Stimulated activated CD4-positive, alpha-beta T cell treated with anti-CD3 and anti-CD28 coated beads, Interleukin-4, amount 100 ng/mL, for 48 hours (primary cell): ENCODE results near the gene FIG4.
"Not testable (repeated sequence)": the region's sequence is repeated elsewhere in the genome, so short reads cannot be mapped to it uniquely, and the experiment has no call there.

ENCODE experiments used
- DNase-seq, 2 donors: peaks; one replicate each; pipeline ENCODE4 v3.0.0-alpha.2; 2020; ENCODE audit warnings: low read depth in 2 of 2

FIG4 gene

GRCh38 chr6:109794201-109794923 is 103.3 kb downstream of the FIG4 start:
- DNase-seq, result no peak

DNA sequence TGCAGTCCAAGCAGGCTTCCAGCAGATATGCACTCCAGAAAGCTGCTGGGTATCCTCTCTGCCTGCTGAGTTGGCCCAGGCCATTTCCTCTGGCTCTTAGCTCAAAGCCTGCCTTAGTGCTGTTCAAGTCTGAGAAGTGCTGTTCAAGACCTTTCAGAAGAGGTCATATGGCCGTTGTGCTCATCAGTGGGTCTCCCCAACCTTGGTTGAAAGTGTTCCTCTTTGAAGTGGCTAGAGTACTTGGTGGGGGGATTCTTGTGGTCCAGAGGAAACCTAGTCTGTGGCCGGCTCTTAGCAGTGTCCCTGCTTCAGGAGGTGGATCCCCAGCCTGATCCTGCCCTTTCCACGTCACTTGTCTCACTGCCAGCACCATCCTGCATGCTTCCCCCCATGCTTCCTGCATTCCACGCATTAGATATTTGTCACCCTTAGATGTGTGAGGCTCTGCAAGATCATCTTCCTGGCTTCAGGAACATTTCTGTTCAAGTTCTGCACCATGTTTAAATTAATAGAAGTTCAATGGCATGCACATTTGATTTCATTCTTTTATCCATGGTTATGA is 105.0 kb downstream of the FIG4 start:
- DNase-seq, result no peak

- no peak for DNase-seq
These were observed 108.0 kb downstream of the FIG4 start for GRCh38 chr6:109799129-109799528.

- no peak for DNase-seq
These were observed 108.6 kb downstream of the FIG4 start for GRCh38 chr6:109799664-109800063.

- no peak for DNase-seq
These were observed 109.7 kb downstream of the FIG4 start for GRCh38 chr6:109800771-109801170.

- DNase-seq, result no peak
These were observed 110.7 kb downstream of the FIG4 start for GRCh38 chr6:109801794-109802193.

DNA sequence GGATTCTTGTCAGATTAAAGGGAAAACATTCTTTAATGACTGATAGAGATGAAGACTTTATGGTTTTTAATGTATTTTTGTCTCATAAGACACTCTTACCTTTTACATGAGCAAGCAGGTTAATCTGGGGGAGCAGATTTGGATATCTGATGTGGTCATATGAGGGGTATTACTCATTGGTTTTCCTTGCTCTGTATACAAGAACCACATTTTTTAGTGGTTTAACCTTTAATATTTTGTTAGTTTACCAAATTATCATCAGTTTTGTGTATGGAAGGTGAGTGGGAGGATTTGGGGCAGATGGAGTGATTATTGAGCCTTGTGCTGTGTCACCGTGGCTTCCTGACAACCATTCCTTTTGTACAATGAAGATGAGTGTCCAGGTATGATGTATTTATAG is 112.9 kb downstream of the FIG4 start:
- DNase-seq, result no peak

DNA sequence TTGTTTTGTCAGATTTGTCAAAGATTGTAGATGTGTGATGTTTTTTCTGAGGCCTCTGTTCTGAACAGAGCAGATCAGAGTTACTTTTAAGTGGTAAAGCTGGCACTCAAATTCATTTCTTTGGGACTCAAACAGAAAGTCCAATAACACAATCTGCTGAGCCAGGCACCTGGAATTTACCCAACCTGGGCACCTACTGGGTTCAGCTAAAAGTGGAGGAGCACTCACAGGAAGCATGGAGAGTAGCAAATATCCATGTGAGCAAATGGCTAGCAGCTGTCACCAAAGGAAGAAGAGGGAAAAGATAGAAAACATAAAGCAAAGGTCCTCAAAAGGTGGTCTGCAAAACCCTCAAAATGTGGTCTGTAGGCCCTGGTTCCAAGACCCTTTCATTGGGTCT is 116.8 kb downstream of the FIG4 start:
- DNase-seq, result no peak

- no peak for DNase-seq
These were observed 117.7 kb downstream of the FIG4 start for GRCh38 chr6:109808837-109809236.

- no peak for DNase-seq
These were observed 124.0 kb downstream of the FIG4 start for GRCh38 chr6:109815054-109815453.

DNA sequence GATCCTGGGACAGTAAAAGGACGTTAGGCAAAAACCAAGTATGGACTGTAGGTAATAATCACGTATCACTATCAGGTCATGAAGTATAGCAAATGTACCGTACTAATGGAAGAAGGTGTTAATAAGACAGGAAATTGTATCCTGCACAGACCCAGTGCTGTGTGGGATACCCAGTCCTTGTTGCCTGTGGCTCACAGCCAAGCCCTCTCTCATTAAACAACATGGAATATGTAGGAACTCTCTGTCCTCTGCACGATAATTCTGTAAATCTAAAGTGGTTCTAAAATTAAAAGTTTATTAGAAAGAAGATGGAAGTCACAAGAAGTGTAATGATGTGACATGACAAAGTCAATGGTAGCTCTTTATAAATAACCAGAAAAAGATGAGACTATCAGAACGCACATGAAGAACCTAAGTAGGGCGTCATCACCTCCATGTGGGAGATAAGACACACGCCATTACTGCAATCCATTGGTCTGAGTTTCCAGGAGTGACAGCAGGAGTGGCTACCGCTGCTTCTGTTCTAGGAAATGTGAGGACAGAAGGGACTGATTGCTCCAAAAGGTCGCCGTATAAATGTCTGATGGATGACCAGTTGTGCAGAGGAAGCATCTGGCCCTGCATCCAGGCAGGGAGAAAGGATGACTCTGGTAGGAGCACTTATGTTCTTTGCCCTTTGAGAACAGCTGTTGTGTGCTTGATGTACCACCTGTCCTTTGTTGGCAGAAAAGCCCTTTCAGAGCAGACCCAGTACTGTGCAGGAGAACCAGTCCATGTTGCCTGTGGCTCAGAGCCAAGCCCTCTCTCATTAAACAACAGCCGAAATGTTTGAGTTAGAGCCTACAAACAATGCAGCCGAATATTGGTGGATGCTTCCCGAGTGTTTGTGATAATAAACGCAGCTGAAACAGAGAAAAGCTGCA is 125.6 kb downstream of the FIG4 start:
- DNase-seq, result no peak

- DNase-seq, result no peak
These were observed 129.7 kb downstream of the FIG4 start for GRCh38 chr6:109820706-109821350.

DNA sequence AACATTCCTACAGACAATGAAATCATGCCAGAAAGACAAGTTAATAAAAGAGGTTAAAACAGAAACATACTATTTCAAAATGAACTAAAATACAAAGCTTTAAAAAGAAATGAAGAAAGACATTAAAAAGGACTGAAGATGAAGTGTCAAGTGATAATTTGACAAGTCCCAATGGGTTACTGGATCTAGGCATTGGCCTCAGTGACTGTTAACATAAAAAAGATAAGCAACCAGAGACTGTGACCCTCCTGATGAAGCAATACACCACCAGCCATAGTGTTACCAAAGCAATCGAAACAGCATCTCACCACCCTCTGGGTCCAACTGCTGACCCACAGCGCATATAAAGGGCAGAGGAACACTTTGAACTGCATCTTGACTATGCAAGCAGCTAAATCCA is 130.3 kb downstream of the FIG4 start:
- no peak for DNase-seq

DNA sequence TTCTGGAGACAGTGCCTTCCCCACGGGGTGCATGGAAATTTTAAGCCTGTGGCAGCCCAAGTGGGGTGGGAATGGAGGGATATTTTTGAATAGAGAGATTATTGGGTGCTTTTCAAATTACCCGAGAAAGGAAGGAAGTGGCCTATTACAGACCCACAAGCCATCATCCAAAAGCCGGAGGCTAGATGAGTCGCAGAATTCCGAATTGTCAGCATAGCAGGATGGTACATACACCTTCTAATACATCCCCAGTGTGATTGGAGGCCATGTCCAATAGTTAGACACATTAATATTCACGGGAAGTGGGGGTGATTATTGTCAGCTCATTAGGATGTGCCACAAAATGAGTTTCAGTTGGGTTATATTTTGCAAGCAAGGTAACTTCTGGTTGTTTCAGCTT is 133.0 kb downstream of the FIG4 start:
- no peak for DNase-seq

- no peak for DNase-seq
These were observed 135.5 kb downstream of the FIG4 start for GRCh38 chr6:109826551-109826950.

DNA sequence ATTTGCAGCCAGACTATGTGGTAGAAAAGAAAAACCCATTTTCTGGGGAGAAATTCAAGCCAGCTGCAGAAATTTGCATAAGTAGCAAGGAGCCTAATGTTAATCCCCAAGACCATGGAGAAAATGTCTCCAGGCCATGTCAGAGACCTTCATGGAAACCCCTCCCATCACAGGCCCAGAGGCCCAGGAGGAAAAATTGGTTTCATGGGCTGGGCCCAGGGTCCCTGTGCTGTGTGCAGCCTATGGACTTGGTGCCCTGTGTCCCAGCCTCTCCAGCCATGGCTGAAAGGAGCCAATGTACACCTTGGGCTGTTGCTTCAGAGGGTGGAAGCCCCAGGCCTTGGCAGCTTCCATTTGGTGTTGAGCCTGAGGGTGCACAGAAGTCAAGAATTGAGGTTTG is 140.3 kb downstream of the FIG4 start:
- not testable (repeated sequence) for DNase-seq

GRCh38 chr6:109834131-109834530 is 143.0 kb downstream of the FIG4 start:
- no peak for DNase-seq

GRCh38 chr6:109834595-109835437 is 143.7 kb downstream of the FIG4 start:
- no peak for DNase-seq

DNA sequence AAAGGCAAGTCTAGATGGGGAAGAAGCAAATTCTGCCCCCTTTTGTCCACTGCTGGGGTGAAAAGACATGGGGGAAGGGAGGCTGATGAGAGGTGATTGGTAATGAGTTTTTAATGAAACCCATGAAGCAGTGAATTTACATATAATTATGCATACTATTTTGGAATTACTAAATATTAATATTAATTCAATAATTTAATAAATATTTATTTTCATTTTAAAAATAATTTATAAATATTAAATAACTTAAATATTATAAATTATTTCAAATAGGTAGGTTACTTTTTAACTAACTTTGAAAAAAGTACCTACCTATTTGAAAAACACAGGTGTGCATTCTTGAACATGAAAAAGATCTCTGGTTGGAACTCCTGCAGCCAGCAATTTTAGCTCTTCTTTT is 148.9 kb downstream of the FIG4 start:
- DNase-seq, result no peak

DNA sequence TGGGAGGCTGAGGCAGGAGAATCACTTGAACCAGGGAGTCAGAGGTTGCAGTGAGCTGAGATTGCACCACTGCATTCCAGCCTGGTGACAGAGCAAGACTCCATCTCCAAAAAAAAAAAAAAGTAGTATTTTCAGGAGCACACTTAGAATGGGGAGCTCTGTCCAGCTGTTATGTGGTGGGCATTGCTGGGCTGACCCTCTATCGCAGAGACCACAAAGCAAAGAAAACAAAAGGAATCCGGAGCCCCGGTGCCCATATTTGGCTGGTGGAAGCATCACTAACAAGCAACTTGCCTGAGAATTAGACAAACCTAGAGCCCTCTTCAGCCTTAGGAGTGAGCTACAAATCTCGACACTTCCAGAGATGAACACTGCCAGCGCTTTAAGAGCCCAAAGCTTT is 149.7 kb downstream of the FIG4 start:
- no peak for DNase-seq

- no peak for DNase-seq
These were observed 150.8 kb downstream of the FIG4 start for GRCh38 chr6:109841869-109842268.
